Peyer's patch (tissue), 4 donors: Measurements from ENCODE around the gene TLK2. TPM values are rescaled to one million over a fixed set of nuclear protein-coding genes. Genes with fewer than 3 reads are reported as not detected.
"Not testable (repeated sequence)": the region's sequence is repeated elsewhere in the genome, so short reads cannot be mapped to it uniquely, and the experiment has no call there.

ENCODE experiments used
- DNase-seq, 3 donors: peaks; one replicate each; pipeline ENCODE4 v3.0.0-alpha.2; 2017 to 2019
- H3K27ac ChIP-seq, 4 donors: fragments of 200-600 bp; sonication (generic); one replicate each; pipeline ENCODE4 v1.5.1; 2016 to 2019
- H3K27me3 ChIP-seq, 2 donors: fragments of 200-600 bp; sonication (generic); one replicate each; pipeline ENCODE4 v1.5.1; 2019
- H3K36me3 ChIP-seq, 3 donors: fragments of 200-600 bp; sonication (generic); one replicate each; pipeline ENCODE4 v1.5.1; 2016 to 2019
- H3K4me1 ChIP-seq, 4 donors: fragments of 200-600 bp; sonication (generic); one replicate each; pipeline ENCODE4 v1.5.1; 2016 to 2019
- H3K4me3 ChIP-seq, 4 donors: fragments of 200-600 bp; sonication (generic); 1 replicate in 3 of 4; 2 replicates in 1 of 4; pipeline ENCODE4 v1.5.1; 2016 to 2019; ENCODE audit warnings: mild to moderate bottlenecking in 1 of 4
- H3K9me3 ChIP-seq, 4 donors: fragments of 200-600 bp; sonication (generic); one replicate each; pipeline ENCODE4 v1.5.1; 2016 to 2019; ENCODE audit warnings: mild to moderate bottlenecking in 1 of 4
- CTCF ChIP-seq, 6 experiments: fragments of 450-650 bp in 4 of 6; fragments of 200-600 bp in 2 of 6; sonication (generic) in 1 of 6; IDR thresholded peaks; one replicate each; pipeline ENCODE4 v1.5.1; 2017 to 2019; ENCODE audit warnings: antibody characterized with exemption in 6 of 6, mild to moderate bottlenecking in 3 of 6, moderate library complexity in 1 of 6
- POLR2A ChIP-seq, 2 donors: fragments of 450-650 bp; IDR thresholded peaks; one replicate each; pipeline ENCODE4 v1.5.1; 2017; ENCODE audit warnings: antibody characterized with exemption in 2 of 2, mild to moderate bottlenecking in 2 of 2, moderate library complexity in 2 of 2
- total RNA-seq, 4 donors: library from RNA; depleted of rRNA; stranded (reverse); fragments of >200 nt; gene quantifications; one replicate each; pipeline ENCODE4 v1.1.0, GENCODE V29; 2016

TLK2 gene
- total RNA-seq, 4 donors from 2014 or later: 33.8 to 65.2 (median 49.3) TPM

GRCh38 chr17:62597150-62597549, 118.5 kb downstream of the TLK2 start:
- DNase-seq: no peak
- no peaks in the 10 kb centered on the region for H3K9me3 ChIP-seq
- H3K36me3 ChIP-seq: peaks cover 0 to 88% (median 0%) of the 10 kb centered on the region in 3 donors
- no peaks in the 10 kb centered on the region for H3K27me3 ChIP-seq
- H3K4me3 ChIP-seq: no peak overlapping the region
- no peaks in the 10 kb centered on the region for H3K4me1 ChIP-seq
- no peak for TF ChIP-seq POLR2A (IDR thresholded peaks at IDR 0.05)
- no peak overlapping the region for H3K27ac ChIP-seq

DNA sequence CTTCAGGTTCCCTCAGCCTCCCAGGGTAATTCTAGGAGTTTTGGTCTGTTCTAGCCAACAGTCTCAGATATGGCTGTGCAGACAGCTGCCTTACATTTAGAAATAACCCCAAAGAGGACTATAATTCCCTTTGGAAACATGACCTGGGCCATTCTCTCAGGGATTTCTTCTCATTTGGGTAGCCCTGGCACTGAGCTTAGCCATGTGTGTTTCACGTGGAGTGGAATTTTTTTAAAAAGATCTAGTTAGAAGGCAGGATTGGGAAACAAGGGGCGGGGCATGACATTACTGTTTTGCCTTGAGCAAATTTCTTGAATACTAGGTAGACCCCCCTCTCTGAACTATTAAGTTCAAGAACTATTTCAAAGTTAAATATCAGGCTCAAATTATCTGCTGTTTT, 119.3 kb downstream of the TLK2 start:
- Histone ChIP-seq H3K27ac (no peak overlapping the region), H3K9me3 (no peaks in the 10 kb centered on the region), H3K4me3 (no peak overlapping the region), H3K4me1 (no peaks in the 10 kb centered on the region), H3K27me3 (no peaks in the 10 kb centered on the region), H3K36me3 (peaks cover 0 to 88% (median 0%) of the 10 kb centered on the region in 3 donors)
- TF ChIP-seq POLR2A (IDR thresholded peaks at IDR 0.05): no peak
- TF ChIP-seq CTCF (IDR thresholded peaks at IDR 0.05): no peak
- DNase-seq: no peak

DNA sequence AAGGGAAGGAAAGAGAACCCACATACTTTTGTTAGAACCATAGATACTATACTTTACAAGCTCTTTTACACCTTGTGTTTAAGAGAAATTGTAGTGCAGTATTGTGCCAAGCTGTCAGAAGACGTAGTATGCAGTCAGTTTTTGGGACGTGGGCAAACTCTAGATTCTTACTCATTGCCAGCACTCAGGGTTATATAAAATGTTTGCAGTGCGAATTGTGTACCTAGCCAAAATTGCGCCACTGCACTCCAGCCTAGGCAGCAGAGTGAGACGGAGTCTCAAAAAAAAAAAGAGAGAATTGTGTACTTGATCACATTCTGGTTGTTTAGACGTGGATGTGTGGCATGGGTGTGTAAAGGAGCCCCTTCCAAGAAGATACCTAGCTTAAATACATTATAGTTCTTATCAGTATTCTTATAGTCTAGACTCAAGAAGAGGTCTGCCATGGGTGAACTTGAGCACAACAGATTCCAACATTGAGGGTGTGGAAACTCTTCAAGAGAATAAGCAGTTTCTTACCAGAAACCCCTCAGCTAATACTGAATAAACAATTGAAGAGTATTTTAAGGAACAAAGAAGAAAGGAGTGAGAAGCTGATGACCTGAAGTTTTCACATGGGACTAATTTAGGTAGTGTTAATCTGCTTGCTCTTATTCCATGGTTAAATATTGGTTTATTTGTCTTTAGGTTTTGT, 121.5 kb downstream of the TLK2 start:
- Histone ChIP-seq H3K4me3 (no peak overlapping the region), H3K9me3 (no peaks in the 10 kb centered on the region), H3K27me3 (no peaks in the 10 kb centered on the region), H3K36me3 (peaks cover 0 to 91% (median 0%) of the 10 kb centered on the region in 3 donors), H3K27ac (no peak overlapping the region), H3K4me1 (no peaks in the 10 kb centered on the region)
- TF ChIP-seq CTCF (IDR thresholded peaks at IDR 0.05) (no peak), POLR2A (IDR thresholded peaks at IDR 0.05) (no peak)
- DNase-seq: no peak

- H3K4me1 ChIP-seq: no peaks in the 10 kb centered on the region
- no peaks in the 10 kb centered on the region for H3K9me3 ChIP-seq
- no peak for TF ChIP-seq CTCF (IDR thresholded peaks at IDR 0.05)
- no peak for TF ChIP-seq POLR2A (IDR thresholded peaks at IDR 0.05)
- peaks cover 0 to 84% (median 0%) of the 10 kb centered on the region in 3 donors for H3K36me3 ChIP-seq
- no peak overlapping the region for H3K4me3 ChIP-seq
- no peaks in the 10 kb centered on the region for H3K27me3 ChIP-seq
- no peak overlapping the region for H3K27ac ChIP-seq
- no peak for DNase-seq
Observed at GRCh38 chr17:62600805-62601204, 122.2 kb downstream of the TLK2 start.

DNA sequence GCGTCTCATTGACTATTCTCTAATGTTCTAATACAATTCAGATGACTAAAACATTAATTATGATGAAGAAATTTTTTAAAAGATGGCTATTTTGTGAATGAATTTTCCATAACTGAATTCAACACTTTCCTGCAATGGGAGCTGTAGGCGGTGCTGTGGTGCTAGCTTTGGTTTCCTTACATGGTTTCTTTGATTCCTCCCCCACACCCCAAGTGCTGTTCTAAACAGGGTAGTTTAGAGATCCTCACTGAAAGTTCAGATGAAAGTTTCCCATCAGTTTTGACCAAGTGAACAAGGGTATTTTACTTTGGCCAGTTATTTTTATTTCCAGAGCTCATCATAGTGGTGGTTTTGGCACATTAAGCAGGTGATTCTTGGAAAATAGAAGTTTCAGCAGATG, 122.8 kb downstream of the TLK2 start:
- Histone ChIP-seq H3K9me3 (no peaks in the 10 kb centered on the region), H3K4me3 (no peak overlapping the region), H3K36me3 (peaks cover 0 to 84% (median 0%) of the 10 kb centered on the region in 3 donors), H3K27me3 (no peaks in the 10 kb centered on the region), H3K27ac (no peak overlapping the region), H3K4me1 (no peaks in the 10 kb centered on the region)
- no peak for DNase-seq
- TF ChIP-seq POLR2A (IDR thresholded peaks at IDR 0.05): no peak
- no peak for TF ChIP-seq CTCF (IDR thresholded peaks at IDR 0.05)

DNA sequence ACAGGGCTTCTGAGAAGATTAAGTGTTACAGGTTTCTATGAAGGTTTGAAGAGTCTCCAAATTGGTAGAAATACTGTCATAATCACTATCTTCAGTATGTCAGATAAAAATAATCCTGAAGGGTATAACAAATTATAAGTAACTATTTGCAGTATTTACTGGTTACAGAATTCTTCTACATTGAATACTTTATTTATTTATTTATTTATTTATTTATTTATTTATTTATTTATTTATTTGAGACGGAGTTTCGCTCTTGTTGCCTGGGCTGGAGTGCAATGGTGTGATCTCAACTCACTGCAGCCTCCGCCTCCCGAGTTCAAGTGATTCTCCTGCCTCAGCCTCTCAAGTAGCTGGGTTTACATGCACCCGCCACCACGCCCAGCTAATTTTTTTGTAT, 125.2 kb downstream of the TLK2 start:
- H3K4me1 ChIP-seq, H3K9me3 ChIP-seq, H3K4me3 ChIP-seq, H3K27ac ChIP-seq, H3K27me3 ChIP-seq, DNase-seq: not testable (repeated sequence)
- peaks cover 0 to 82% (median 3%) of the 10 kb centered on the region in 3 donors for H3K36me3 ChIP-seq

- DNase-seq: no peak
- H3K4me3 ChIP-seq: no peak overlapping the region
- peaks cover 0 to 82% (median 3%) of the 10 kb centered on the region in 3 donors for H3K36me3 ChIP-seq
- TF ChIP-seq CTCF (IDR thresholded peaks at IDR 0.05): no peak
- no peak for TF ChIP-seq POLR2A (IDR thresholded peaks at IDR 0.05)
- no peaks in the 10 kb centered on the region for H3K4me1 ChIP-seq
- H3K9me3 ChIP-seq: no peaks in the 10 kb centered on the region
- no peaks in the 10 kb centered on the region for H3K27me3 ChIP-seq
- H3K27ac ChIP-seq: no peak overlapping the region
Observed at GRCh38 chr17:62605588-62605987, 127.0 kb downstream of the TLK2 start.
